Neural progenitor cell (in vitro differentiated cells): ENCODE results near the gene LSM14A.

ENCODE experiments used
- CTCF ChIP-seq: fragments of 200-600 bp; sonication (generic); IDR thresholded peaks from 2 replicates; pipeline ENCODE4 v1.5.1; 2017; ENCODE audit warnings: antibody characterized with exemption, mild to moderate bottlenecking
- EZH2 ChIP-seq: fragments of 200-600 bp; sonication (generic); IDR thresholded peaks from 2 replicates; pipeline ENCODE4 v1.6.1; 2017; ENCODE audit warnings: antibody characterized with exemption, mild to moderate bottlenecking, moderate library complexity
- EZH2phosphoT487 ChIP-seq: fragments of 200-600 bp; sonication (generic); IDR thresholded peaks from 2 replicates; pipeline ENCODE4 v1.6.1; 2017; ENCODE audit warnings: antibody characterized with exemption

GRCh38 chr19:34128558-34129250 lies 43.6 kb upstream of the LSM14A start:
- TF ChIP-seq CTCF (no peak), EZH2phosphoT487 (no peak), EZH2 (no peak)
